Middle frontal gyrus (tissue), 1 donor: ENCODE data around the gene ABLIM3.

Experiments
- DNase-seq: peaks from one replicate; pipeline ENCODE4 v3.0.0-alpha.2; 2015; ENCODE audit warnings: low spot score; ENCODE audit errors: extremely low spot score

ABLIM3 gene

GRCh38 chr5:149279661-149280060 lies 138.4 kb downstream of the ABLIM3 start:
- DNase-seq: no peak

- no peak for DNase-seq
Observed at GRCh38 chr5:149280124-149280523, 138.8 kb downstream of the ABLIM3 start.

GRCh38 chr5:149280802-149281201 lies 139.5 kb downstream of the ABLIM3 start:
- no peak for DNase-seq

- DNase-seq: no peak
Observed at GRCh38 chr5:149282027-149282965, 141.0 kb downstream of the ABLIM3 start.

- no peak for DNase-seq
Observed at GRCh38 chr5:149282966-149283332, 141.7 kb downstream of the ABLIM3 start.

GRCh38 chr5:149283626-149284480 lies 142.6 kb downstream of the ABLIM3 start:
- DNase-seq: no peak

DNA sequence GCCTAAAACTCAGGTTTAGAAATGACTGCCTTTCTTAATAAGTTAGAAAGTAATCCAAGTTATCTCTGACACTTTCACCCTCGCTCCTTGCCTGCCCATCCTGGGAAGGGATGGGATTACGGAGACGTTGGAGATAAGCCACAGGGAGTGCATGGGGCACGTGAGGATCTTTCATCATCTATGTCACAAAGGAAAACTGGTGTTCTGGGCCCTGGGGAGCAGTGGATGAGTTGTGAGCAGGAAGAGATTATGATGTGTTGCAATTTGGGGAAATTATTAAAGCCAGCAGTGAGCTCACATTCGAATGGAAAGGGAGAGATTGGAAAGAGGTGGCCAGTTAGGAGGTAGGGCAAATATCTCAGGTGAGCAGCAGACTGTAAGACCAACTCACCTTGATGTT lies 143.2 kb downstream of the ABLIM3 start:
- DNase-seq: no peak

DNA sequence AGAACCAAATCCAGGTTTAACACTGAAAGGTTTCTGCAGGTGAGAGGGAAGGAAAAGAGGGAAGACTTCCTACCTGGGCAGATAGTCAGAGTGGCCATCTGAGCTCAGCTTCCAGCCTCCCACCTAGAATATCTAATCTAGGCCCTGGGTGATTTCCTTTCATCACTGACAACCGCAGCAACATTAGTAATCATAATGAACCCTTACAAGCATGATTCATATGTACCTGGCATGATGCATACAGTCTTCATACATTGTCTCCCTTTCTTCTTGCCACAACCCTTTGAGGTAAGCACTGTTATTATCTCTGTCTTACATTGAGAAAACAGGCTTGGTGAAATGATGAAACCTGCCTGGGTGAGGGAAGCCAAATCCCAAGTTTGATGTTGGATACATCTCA lies 143.9 kb downstream of the ABLIM3 start:
- DNase-seq: no peak

GRCh38 chr5:149288436-149288835 lies 147.1 kb downstream of the ABLIM3 start:
- DNase-seq: no peak

- no peak for DNase-seq
Observed at GRCh38 chr5:149289301-149289700, 148.0 kb downstream of the ABLIM3 start.

GRCh38 chr5:149294872-149295829 lies 153.9 kb downstream of the ABLIM3 start:
- DNase-seq: no peak

DNA sequence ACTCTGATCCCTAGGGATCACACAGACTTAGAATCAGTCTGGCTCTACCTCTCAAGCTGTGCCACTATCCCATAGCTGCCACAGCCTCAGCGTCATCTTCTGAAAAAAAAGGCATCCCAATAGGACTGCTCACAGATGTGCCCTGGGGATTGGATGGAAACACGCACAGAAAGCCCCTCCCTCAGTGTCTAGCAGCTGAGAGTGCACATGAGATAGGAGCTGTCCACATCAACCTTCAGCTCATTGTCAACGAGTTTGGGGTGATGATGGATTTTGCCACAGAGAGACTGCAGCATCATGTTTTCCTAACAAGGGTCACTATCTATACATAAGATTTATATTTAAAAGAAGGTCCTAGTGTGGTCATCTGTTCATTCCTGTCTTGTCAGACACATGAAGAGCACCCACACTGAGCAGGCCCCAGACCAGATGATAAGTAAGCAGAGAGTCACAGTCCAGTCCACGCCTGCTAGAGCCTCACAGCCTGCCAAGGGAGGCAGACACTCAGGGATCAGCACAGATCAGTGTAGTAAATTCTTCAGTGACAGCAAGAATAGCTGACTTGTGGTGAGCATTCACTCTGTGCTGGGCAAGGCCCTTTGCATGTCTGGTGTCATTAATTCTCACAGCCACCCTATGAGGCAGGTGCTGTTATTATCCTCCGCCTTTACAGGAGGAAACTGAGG lies 156.2 kb downstream of the ABLIM3 start:
- no peak for DNase-seq

GRCh38 chr5:149298163-149298562 lies 156.9 kb downstream of the ABLIM3 start:
- DNase-seq: no peak

GRCh38 chr5:149298842-149299404 lies 157.6 kb downstream of the ABLIM3 start:
- no peak for DNase-seq

DNA sequence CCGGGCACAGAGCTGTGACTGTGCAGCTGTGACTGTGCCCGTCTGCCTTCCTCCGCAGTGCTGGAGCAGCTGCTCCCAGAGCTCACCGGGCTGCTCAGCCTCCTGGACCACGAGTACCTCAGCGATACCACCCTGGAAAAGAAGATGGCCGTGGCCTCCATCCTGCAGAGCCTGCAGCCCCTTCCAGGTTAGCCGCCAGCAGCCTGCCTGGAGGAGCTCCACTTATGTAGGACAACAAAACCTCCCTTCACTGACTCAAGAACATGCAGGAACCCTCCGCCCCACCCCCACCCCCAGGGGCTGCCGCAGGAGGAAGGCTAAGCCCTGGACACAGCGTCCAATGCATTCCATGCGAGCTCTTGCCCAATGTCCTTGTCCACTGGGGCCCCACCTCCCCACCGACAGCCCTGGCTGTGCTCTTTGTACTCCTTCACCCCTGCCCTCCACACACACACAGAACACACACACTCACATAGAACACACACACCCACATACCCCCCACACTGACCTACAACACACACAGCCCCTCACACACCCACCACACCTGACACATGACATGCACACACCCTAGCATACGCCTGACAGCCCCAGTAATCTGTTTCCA lies 158.3 kb downstream of the ABLIM3 start:
- no peak for DNase-seq

- DNase-seq: no peak
Observed at GRCh38 chr5:149300441-149300840, 159.1 kb downstream of the ABLIM3 start.

DNA sequence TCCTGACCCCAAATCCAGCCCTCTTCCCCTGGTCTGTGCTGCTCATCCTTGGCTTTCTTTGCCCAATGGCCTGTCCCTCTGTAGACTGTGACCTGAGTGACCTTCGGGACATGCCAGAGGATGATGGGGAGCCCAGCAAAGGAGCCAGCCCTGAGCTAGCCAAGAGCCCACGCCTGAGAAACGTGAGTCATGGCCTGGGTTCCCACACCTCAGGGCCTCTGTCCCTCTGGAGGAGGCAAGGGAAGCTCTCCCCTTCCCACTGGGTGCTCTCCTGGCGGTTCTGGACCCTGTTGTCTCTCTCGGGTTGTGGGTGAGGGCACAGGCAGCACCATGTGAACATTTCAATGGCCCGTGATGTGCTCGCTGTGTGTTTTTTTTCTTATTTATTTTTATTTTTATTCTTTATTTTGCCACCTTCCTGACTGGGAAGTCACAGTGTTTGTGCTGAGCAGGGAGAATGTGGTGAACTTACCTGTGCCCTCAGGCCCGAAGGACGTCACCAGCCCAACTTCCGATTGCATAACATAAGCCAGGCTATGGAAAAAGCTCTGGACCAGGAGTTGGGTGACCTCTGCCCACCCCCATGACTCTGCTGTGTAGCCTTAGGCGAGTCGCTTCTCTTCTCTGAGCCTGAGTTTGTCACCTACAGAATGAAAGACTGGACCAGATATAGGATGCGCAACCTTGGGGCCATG lies 159.9 kb downstream of the ABLIM3 start:
- no peak for DNase-seq

- no peak for DNase-seq
Observed at GRCh38 chr5:149301744-149302380, 160.6 kb downstream of the ABLIM3 start.

GRCh38 chr5:149302641-149303040 lies 161.3 kb downstream of the ABLIM3 start:
- no peak for DNase-seq
